HepG2 (cell line): ENCODE results near the gene IQSEC1. TPM values are rescaled to one million over a fixed set of nuclear protein-coding genes. Genes with fewer than 3 reads are reported as not detected.
A peak's percentile ranks its signal among the peaks of the same experiment; 100 is the strongest.

ENCODE experiments used
- ATAC-seq: fragments of 200-7000 bp; cut with Tn5 transposase; 3 replicates; pipeline ENCODE4 v1.9.1; 2020; ENCODE audit warnings: mild to moderate bottlenecking, moderate library complexity
- BruUV-seq: library from RNA; stranded (reverse); fragments of 400-500 nt; replicated peaks from 2 replicates; lab custom pipeline; 2021; lab: Mats Ljungman, UMichigan
- CTCF ChIA-PET: fragments of 300-600 bp; formaldehyde crosslinking; extraction: SDS; loops from one replicate; lab custom pipeline; 2021; ENCODE audit warnings: low total read pairs, inconsistent platforms, low intra/inter-chr PET ratio; lab: Yijun Ruan, JAX
- POLR2A ChIA-PET: fragments of 350-600 bp; sonication (Branson Sonifier 250); formaldehyde crosslinking; loops from one replicate; lab custom pipeline; 2020; ENCODE audit warnings: antibody characterized with exemption, inconsistent platforms; lab: Yijun Ruan, JAX
- DNase-seq: peaks from one replicate; pipeline ENCODE4 v3.0.0-alpha.2; 2015; ENCODE audit warnings: low spot score
- FAIRE-seq: peaks from 3 replicates; lab custom pipeline; 2011; peaks lifted over from hg19 to GRCh38; lab: Jason Lieb, UNC
- H2AFZ ChIP-seq: one replicate; pipeline ENCODE4 v1.6.1; 2011; ENCODE audit warnings: low read length, inconsistent platforms
- H3K27ac ChIP-seq: fragments of 300-600 bp; 3 replicates; pipeline ENCODE4 v1.8.0; 2011; ENCODE audit warnings: mixed run types, mild to moderate bottlenecking, mixed read lengths, low read length, inconsistent platforms; ENCODE audit not compliant: insufficient read depth; ENCODE audit errors: extremely low read length
- H3K27me3 ChIP-seq, 2 experiments: fragments of 200-600 bp in 1 of 2; 2 replicates in 1 of 2; 3 replicates in 1 of 2; pipeline versions ENCODE4 v1.6.0 to v1.8.0; 2011; ENCODE audit warnings: low read length in 2 of 2, mild to moderate bottlenecking in 2 of 2, moderate library complexity in 2 of 2, inconsistent platforms in 1 of 2; ENCODE audit not compliant: insufficient read depth in 2 of 2, control insufficient read depth in 1 of 2
- H3K36me3 ChIP-seq, 2 experiments: fragments of 200-600 bp in 1 of 2; replicated peaks in 1 of 2; 2 replicates in 1 of 2; 3 replicates in 1 of 2; pipeline versions ENCODE4 v1.5.1 to v1.8.0; 2011; ENCODE audit warnings: low read length in 2 of 2, inconsistent platforms in 1 of 2; ENCODE audit not compliant: insufficient read depth in 2 of 2, control insufficient read depth in 1 of 2
- H3K4me1 ChIP-seq: 2 replicates; pipeline ENCODE4 v1.5.1; 2012; ENCODE audit warnings: low read length, inconsistent platforms; ENCODE audit not compliant: insufficient read depth
- H3K4me2 ChIP-seq: 2 replicates; pipeline ENCODE4 v1.6.0; 2011; ENCODE audit warnings: low read depth, low read length, inconsistent platforms
- H3K4me3 ChIP-seq, 3 experiments: fragments of 200-600 bp in 1 of 3; sonication (generic), shearing (Covaris generic) in 1 of 3; replicated peaks in 1 of 3; 2 replicates each; pipeline ENCODE4 v1.5.1; 2011 to 2016; ENCODE audit warnings: low read length in 3 of 3, inconsistent platforms in 2 of 3, low read depth in 2 of 3, mild to moderate bottlenecking in 2 of 3, control low read depth in 1 of 3, mixed read lengths in 1 of 3; ENCODE audit not compliant: insufficient read depth in 1 of 3
- H3K79me2 ChIP-seq: one replicate; pipeline ENCODE4 v1.6.1; 2011; ENCODE audit warnings: low read length, inconsistent platforms; ENCODE audit not compliant: insufficient read depth
- H3K9ac ChIP-seq: 2 replicates; pipeline ENCODE4 v1.6.0; 2011; ENCODE audit warnings: mild to moderate bottlenecking, low read depth, low read length, inconsistent platforms; ENCODE audit not compliant: insufficient read depth
- H3K9me3 ChIP-seq: 2 replicates; pipeline ENCODE4 v1.5.1; 2012; ENCODE audit warnings: mild to moderate bottlenecking, low read length
- H4K20me1 ChIP-seq: 2 replicates; pipeline ENCODE4 v1.6.0; 2011; ENCODE audit warnings: inconsistent platforms, mild to moderate bottlenecking, low read length, moderate library complexity; ENCODE audit not compliant: insufficient read depth
- FOSL1 ChIP-seq: sonication (generic); formaldehyde crosslinking; IDR thresholded peaks from 2 replicates; pipeline ENCODE4 v1.9.0; 2021; ENCODE audit warnings: missing genetic modification reagents, borderline replicate concordance
- JUN ChIP-seq: sonication (generic); formaldehyde crosslinking; IDR thresholded peaks from 2 replicates; pipeline ENCODE4 v1.4.0; 2020; ENCODE audit warnings: mild to moderate bottlenecking, missing genetic modification reagents
- MXD4 ChIP-seq: IDR thresholded peaks from 2 replicates; pipeline ENCODE4 v1.6.1; 2016; ENCODE audit warnings: mild to moderate bottlenecking, missing biosample characterization, missing genetic modification reagents
- NCOR1 ChIP-seq: fragments of 200-600 bp; sonication (generic); IDR thresholded peaks from 2 replicates; pipeline ENCODE4 v1.7.0; 2017; ENCODE audit warnings: antibody characterized with exemption, low read length, borderline replicate concordance
- SOX13 ChIP-seq, 3 experiments: fragments of 450-650 bp in 1 of 3; sonication (generic) in 1 of 3; formaldehyde crosslinking in 1 of 3; IDR thresholded peaks in 2 of 3; conservative IDR thresholded peaks in 1 of 3; 2 replicates each; pipeline versions ENCODE4 v1.5.0 to v1.6.1; 2016 to 2020; ENCODE audit warnings: antibody characterized with exemption in 1 of 3, mild to moderate bottlenecking in 1 of 3, missing compliant biosample characterization in 1 of 3, missing genetic modification reagents in 1 of 3, moderate library complexity in 1 of 3
- ZNF264 ChIP-seq: sonication (generic); formaldehyde crosslinking; IDR thresholded peaks from 2 replicates; pipeline ENCODE4 v1.4.0; 2020; ENCODE audit warnings: missing genetic modification reagents
- ZNF343 ChIP-seq: sonication (generic); formaldehyde crosslinking; IDR thresholded peaks from 2 replicates; pipeline ENCODE4 v1.4.0; 2020; ENCODE audit warnings: mild to moderate bottlenecking, missing genetic modification reagents
- ZNF432 ChIP-seq: sonication (generic); formaldehyde crosslinking; IDR thresholded peaks from 2 replicates; pipeline ENCODE4 v1.5.0; 2020; ENCODE audit warnings: missing genetic modification reagents, mild to moderate bottlenecking, borderline replicate concordance
- ZNF44 ChIP-seq: sonication (generic); formaldehyde crosslinking; IDR thresholded peaks from 2 replicates; pipeline ENCODE4 v1.5.1; 2020; ENCODE audit warnings: mild to moderate bottlenecking, missing genetic modification reagents
- ZNF451 ChIP-seq: sonication (generic); formaldehyde crosslinking; IDR thresholded peaks from 2 replicates; pipeline ENCODE4 v1.5.0; 2020; ENCODE audit warnings: mild to moderate bottlenecking, missing genetic modification reagents
- ZNF513 ChIP-seq: sonication (generic); formaldehyde crosslinking; conservative IDR thresholded peaks from 2 replicates; pipeline ENCODE4 v1.5.0; 2020; ENCODE audit warnings: missing genetic modification reagents
- ZNF629 ChIP-seq: sonication (generic); formaldehyde crosslinking; conservative IDR thresholded peaks from 2 replicates; pipeline ENCODE4 v1.5.0; 2020; ENCODE audit warnings: missing genetic modification reagents
- ZNF747 ChIP-seq: sonication (generic); formaldehyde crosslinking; IDR thresholded peaks from 2 replicates; pipeline ENCODE4 v1.8.1; 2023; ENCODE audit warnings: missing genetic modification reagents, mild to moderate bottlenecking, borderline replicate concordance
- WGBS: methylation state at CpG from one replicate; pipeline ENCODE4 v1.1.6; 2017; ENCODE audit warnings: low lambda C conversion rate; 5-methylcytosine and 5-hydroxymethylcytosine counted together
- in situ Hi-C: cut with HindIII; loops from 2 replicates; pipeline ENCODE4 v1.10.0; 2017; ENCODE audit warnings: low pct_unique_long_range_greater_than_20kb; ENCODE audit not compliant: extremely low pct_ligation_motif_present
- intact Hi-C: fragments of 100-400 bp; cut with micrococcal nuclease; formaldehyde crosslinking; loops from one replicate; pipeline ENCODE4 v1.10.0; 2022; ENCODE audit not compliant: unreplicated experiment
- polyA plus RNA-seq, 8 experiments: library from polyadenylated mRNA; depleted of rRNA in 3 of 8; stranded (reverse) in 7 of 8; unstranded in 1 of 8; fragments of >200 nt; fragmentation: Illumina TruSeq in 4 of 8; extraction: Trizol in 4 of 8; gene quantifications; 2 replicates each; pipeline versions ENCODE4 v1.2.1 to v1.2.3, GENCODE V29; 2011 to 2016; ENCODE audit warnings: low read depth in 4 of 8, missing spikeins in 1 of 8, mixed read lengths in 1 of 8; ENCODE audit not compliant: insufficient read depth in 1 of 8
- total RNA-seq, 5 experiments: library from RNA; depleted of rRNA; stranded (reverse); fragments of >200 nt; fragmentation: Illumina TruSeq; extraction: Trizol; gene quantifications; 2 replicates each; pipeline ENCODE4 v1.2.3, GENCODE V29; 2016; ENCODE audit warnings: low read depth in 1 of 5

IQSEC1 gene
- total and polyA plus RNA-seq, 2 of the 13 experiments (the other 11 are each of a cell fraction or from before 2014, with no cell fraction given) = 17.4 to 20.2 TPM

- no peak overlapping the region for H3K4me3 ChIP-seq
- POLR2A ChIA-PET = no interaction called here
- no TSS peak for BruUV-seq
Measured at GRCh38 chr3:13014755-13015285, 58.4 kb downstream of the IQSEC1 start.

DNA sequence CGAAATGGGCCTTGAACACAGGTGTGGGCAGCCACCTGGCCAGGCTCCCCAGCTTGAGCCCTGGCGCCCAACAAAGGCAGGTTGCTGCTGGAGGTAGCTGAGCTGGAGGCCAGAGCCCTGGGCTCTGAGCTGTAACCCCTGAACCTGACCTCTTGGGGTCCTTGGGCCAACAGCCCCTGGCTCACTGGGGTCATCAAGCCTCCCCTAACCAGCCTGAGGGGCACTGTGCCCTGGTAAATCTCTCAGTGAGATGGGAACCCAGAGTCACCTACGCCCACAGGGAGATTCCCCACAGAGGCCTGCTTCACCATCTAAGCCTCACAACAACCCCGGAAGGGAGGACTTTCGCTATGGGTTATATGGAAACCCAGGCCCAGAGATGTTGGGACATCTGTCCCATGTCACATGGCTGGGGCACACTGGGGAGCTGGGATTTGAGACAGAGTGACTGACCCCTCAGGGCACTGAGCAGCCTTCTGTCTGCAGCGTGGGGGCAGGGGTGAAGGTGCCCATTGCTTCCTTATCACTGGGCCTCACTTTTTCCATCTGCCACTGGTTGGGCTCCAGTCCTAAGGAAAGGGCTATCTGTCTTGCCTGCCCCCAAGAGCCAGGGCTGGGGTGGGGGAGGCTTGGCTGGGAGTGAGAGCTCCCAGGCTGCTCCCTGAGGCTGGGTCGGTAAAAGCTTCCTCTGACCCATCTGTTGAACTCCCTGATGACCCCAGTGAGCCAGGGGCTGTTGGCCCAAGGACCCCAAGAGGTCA lies 59.1 kb downstream of the IQSEC1 start:
- in situ Hi-C loops = no loop called here
- POLR2A ChIA-PET = no interaction called here
- Histone ChIP-seq H2AFZ (no peak overlapping the region), H3K9ac (no peak overlapping the region), H3K27me3 (no peaks in the 10 kb centered on the region), H3K36me3 (no peaks in the 10 kb centered on the region), H4K20me1 (0 out of 2 replicates have a peak, but pooled peaks cover 4% of the 10 kb centered on the region), H3K4me1 (peaks cover 8% of the 10 kb centered on the region), H3K79me2 (no peaks in the 10 kb centered on the region)
- no peak for ATAC-seq
- TF ChIP-seq ZNF343 (CRISPR knock-in tag) (no peak), NCOR1 (no peak), MXD4 (no peak), ZNF513 (CRISPR knock-in tag) (no peak), ZNF264 (CRISPR knock-in tag) (no peak), ZNF44 (CRISPR knock-in tag) (no peak), ZNF451 (CRISPR knock-in tag) (no peak), ZNF432 (CRISPR knock-in tag) (no peak), FOSL1 (CRISPR knock-in tag) (no peak), ZNF747 (no peak), JUN (no peak)
- TF ChIP-seq, all 625 proteins: peak for 0
- no TSS peak for BruUV-seq
- no peak overlapping the region for H3K4me3 ChIP-seq
- no peak overlapping the region for H3K27ac ChIP-seq
- DNase-seq (no peak), FAIRE-seq (no peak)
- CTCF ChIA-PET = no interaction called here
- intact Hi-C loops = no loop called here
- H3K4me2 ChIP-seq = no peak overlapping the region
- no peaks in the 10 kb centered on the region for H3K9me3 ChIP-seq
- WGBS = 95% methylated on average over 4 of the region's 7 CpGs

More at GRCh38 chr3:13014755-13015285, 58.4 kb downstream of the IQSEC1 start:
- in situ Hi-C loops = no loop called here
- DNase-seq = no peak
- Histone ChIP-seq H2AFZ (no peak overlapping the region), H3K27ac (no peak overlapping the region), H3K9ac (no peak overlapping the region), H3K36me3 (no peaks in the 10 kb centered on the region), H3K79me2 (no peaks in the 10 kb centered on the region), H3K27me3 (no peaks in the 10 kb centered on the region), H4K20me1 (0 out of 2 replicates have a peak, but pooled peaks cover 4% of the 10 kb centered on the region), H3K4me1 (peaks cover 8% of the 10 kb centered on the region), H3K9me3 (no peaks in the 10 kb centered on the region), H3K4me2 (no peak overlapping the region)
- 0 out of 2 replicates have a peak, but pooled peaks have one; percentile 8 for TF ChIP-seq ZNF629 (CRISPR knock-in tag)
- TF ChIP-seq SOX13 (IDR thresholded peaks at IDR 0.05) = no peak
- TF ChIP-seq SOX13 (CRISPR knock-in tag; conservative IDR thresholded peaks at IDR 0.05 in 1 of 2, IDR thresholded peaks at IDR 0.05 in 1 of 2) = no peak
- intact Hi-C loops = no loop called here
- CTCF ChIA-PET = no interaction called here
- FAIRE-seq = no peak
- 100% methylated on average over 1 of the region's 6 CpGs for WGBS
- no peak for ATAC-seq
